Fibroblast of lung (primary cell): ENCODE measurements around the gene ANAPC16.
"Not testable (repeated sequence)": the region's sequence is repeated elsewhere in the genome, so short reads cannot be mapped to it uniquely, and the experiment has no call there.

Source experiments
- EZH2 ChIP-seq: IDR thresholded peaks from 2 replicates; pipeline ENCODE4 v1.5.1; 2012; ENCODE audit warnings: low read length, control low read depth, mild to moderate bottlenecking; ENCODE audit errors: missing control alignments
- TF ChIP-seq, protein P1 (sequence below), 2 donors: IDR thresholded peaks in 1 of 2; conservative IDR thresholded peaks in 1 of 2; 1 replicate in 1 of 2; 2 replicates in 1 of 2; pipeline ENCODE4 v1.5.1; 2011 to 2012; ENCODE audit warnings: low read length in 2 of 2, control low read depth in 1 of 2, inconsistent platforms in 1 of 2, low read depth in 1 of 2, mild to moderate bottlenecking in 1 of 2

DNA sequence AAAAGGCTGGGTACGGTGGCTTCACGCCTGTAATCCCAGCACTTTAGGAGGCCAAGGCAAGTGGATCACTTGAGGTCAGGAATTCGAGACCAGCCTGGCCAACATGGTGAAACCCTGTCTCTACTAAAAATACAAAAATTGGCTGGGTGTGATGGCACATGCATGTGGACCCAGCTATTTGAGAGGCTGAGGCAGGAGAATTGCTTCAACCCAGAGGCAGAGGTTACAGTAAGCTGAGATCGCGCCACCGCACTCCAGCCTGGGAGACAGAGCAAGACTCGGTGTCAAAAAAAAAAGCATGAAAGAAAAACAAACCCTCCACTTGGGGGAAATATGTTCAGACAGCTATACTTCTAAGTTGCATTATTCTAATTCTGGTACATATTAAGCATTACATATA lies 63.8 kb downstream of the ANAPC16 start:
- TF ChIP-seq, protein P1, sequence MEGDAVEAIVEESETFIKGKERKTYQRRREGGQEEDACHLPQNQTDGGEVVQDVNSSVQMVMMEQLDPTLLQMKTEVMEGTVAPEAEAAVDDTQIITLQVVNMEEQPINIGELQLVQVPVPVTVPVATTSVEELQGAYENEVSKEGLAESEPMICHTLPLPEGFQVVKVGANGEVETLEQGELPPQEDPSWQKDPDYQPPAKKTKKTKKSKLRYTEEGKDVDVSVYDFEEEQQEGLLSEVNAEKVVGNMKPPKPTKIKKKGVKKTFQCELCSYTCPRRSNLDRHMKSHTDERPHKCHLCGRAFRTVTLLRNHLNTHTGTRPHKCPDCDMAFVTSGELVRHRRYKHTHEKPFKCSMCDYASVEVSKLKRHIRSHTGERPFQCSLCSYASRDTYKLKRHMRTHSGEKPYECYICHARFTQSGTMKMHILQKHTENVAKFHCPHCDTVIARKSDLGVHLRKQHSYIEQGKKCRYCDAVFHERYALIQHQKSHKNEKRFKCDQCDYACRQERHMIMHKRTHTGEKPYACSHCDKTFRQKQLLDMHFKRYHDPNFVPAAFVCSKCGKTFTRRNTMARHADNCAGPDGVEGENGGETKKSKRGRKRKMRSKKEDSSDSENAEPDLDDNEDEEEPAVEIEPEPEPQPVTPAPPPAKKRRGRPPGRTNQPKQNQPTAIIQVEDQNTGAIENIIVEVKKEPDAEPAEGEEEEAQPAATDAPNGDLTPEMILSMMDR (conservative IDR thresholded peaks at IDR 0.05 in 1 of 2, IDR thresholded peaks at IDR 0.05 in 1 of 2; ENCODE audit: low read depth in 1 of 2, low read length in 2 of 2) = not testable (repeated sequence)
- not testable (repeated sequence) for TF ChIP-seq EZH2
